GM19328 (cell line): ENCODE results near the gene LHFPL2.
A peak's percentile ranks its signal among the peaks of the same experiment; 100 is the strongest.
"Not testable (repeated sequence)": the region's sequence is repeated elsewhere in the genome, so short reads cannot be mapped to it uniquely, and the experiment has no call there.

Experiments used
- ATAC-seq: cut with Tn5 transposase; IDR thresholded peaks from one replicate; pipeline ENCODE4 v1.9.1; 2021; ENCODE audit warnings: mild to moderate bottlenecking, moderate library complexity; ENCODE audit not compliant: unreplicated experiment

LHFPL2 gene

GRCh38 chr5:78666975-78667374 lies 18.4 kb upstream of the LHFPL2 start:
- ATAC-seq: not testable (repeated sequence)

DNA sequence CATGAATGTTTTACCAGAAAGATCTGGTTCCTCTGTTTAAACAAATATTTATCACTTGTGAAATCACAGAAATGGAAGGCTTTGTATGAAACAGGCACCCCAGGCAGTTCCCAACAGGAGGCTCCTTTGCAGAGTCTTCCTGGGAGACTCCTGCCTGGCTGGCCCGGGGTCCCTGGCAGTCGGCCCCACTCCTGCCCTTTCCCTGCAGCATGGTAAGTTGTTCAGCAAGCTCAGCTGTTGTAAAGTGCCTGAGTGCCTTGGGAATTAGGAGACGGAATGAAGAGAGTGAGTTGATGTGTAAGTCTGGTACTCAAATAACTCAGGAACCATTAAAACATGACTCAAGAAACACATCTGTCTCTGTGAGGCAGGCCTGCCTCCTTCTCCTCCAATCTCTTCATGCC lies 17.5 kb upstream of the LHFPL2 start:
- ATAC-seq: no peak

- ATAC-seq: no peak
Measured at GRCh38 chr5:78665534-78665933, 17.0 kb upstream of the LHFPL2 start.

DNA sequence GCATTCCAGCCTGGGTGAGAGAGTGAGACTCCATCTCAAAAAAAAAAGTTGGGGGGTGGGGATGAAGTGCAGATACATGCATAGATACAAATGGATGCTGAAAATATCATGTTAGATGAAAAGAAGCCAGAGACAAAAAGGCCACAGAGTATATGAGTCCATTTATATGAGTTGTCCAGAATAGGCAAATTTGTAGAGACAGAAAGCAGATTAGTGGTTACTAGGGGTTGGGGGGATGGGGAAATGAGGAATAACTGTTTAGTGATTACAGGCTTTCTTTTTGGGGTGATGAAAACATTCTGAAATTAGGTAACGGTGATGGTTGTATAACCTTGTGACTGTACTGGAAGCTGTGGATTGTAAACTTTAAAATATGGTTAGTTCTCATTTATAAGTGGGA lies 13.8 kb upstream of the LHFPL2 start:
- no peak for ATAC-seq

- no peak for ATAC-seq
Measured at GRCh38 chr5:78661691-78662090, 13.1 kb upstream of the LHFPL2 start.

DNA sequence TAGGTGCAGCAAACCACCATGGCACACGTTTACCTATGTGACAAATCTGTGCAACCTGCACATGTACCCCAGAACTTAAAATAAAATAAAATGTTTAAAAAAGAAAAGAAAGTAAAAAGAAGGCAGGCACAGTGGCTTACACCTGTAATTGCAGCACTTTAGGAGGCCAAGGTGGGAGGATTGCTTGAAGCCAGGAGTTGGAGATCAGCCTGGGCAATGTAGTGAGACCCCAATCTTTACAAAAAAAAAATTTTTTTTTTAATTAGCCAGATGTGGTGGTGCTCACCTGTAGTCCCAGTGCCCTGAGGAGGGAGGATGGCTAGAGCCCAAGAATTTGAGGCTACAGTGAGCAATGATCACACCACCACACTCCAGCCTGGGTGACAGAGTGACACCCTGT lies 12.5 kb upstream of the LHFPL2 start:
- no peak for ATAC-seq

- no peak for ATAC-seq
Measured at GRCh38 chr5:78660401-78660800, 11.8 kb upstream of the LHFPL2 start.

DNA sequence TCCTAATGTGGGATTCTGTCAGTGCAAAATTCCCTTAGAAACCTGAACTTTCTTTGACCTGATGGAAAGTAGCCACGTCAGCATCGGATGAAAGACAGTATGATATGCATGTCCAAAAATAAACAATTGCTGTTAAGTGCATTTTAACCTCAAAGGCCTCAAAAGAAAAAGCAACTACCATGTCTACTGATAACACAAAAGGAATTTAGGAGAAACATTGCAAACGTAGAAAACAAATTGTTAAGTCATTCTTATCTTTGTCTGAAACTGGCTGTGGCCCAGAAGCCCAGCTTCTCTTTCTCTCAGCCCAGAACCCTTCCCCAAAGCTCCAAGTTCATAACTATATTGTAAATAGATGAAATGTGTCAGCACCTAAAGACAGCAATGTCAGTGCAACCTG lies 11.1 kb upstream of the LHFPL2 start:
- no peak for ATAC-seq

- ATAC-seq: no peak
Measured at GRCh38 chr5:78659114-78659513, 10.5 kb upstream of the LHFPL2 start.

GRCh38 chr5:78657201-78657600 lies 8.6 kb upstream of the LHFPL2 start:
- ATAC-seq: no peak

- ATAC-seq: no peak
Measured at GRCh38 chr5:78655746-78656290, 7.2 kb upstream of the LHFPL2 start.

DNA sequence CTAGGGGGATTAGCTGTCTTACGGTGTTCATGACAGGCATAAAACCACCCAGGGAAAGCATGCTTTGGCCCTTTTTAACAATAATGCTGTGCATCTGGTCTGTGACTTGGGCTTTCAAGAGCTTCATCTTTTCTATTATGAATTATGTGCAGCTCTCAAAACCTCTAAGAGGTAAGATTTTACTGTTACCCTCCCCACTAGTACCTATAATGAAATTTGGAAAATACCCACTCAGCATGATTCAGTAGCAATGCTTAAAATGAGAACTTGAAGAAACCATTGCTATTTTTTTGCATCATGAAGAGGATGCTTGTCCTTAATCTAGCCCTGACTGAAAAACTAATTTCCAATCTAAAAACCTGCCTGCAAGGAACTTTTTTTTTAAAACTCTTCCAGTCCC lies 5.8 kb upstream of the LHFPL2 start:
- no peak for ATAC-seq

- no peak for ATAC-seq
Measured at GRCh38 chr5:78653681-78654366, 5.3 kb upstream of the LHFPL2 start.

DNA sequence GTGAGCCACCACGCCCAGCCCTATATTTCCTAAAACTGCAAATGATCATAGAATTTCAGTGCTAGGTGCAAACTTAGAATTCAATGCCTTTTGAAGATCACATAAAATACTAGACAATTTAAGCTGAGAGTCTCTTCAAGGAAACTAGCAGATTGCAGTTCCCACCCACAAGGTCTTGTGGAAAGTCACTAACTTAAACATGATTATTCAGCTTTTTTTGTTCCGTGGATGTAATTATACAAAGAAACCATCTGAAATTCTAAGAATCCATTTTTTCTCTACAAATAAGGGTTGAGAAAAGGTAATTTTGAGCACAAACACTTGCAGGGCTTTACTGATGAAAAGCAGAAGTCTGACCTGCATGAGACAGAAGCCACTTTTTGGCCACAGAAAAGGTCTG lies 4.5 kb upstream of the LHFPL2 start:
- no peak for ATAC-seq

DNA sequence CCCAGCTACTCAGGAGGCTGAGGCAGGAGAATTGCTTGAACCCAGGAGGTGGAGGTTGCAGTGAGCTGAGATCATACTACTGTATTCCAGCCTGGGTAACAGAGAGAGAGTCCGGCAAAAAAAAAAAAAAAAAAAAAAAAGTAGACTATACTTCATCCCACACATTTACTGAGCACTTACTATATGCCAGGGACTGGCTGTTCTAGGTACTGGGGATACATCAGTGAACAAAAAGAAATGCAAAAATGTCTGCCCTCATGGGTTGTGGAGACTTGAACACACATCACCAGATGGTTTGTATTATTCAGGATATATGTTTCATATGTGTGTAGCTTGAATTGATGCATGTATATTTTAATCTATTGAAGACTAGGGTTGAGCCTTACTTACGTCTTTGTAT lies 2.9 kb upstream of the LHFPL2 start:
- no peak for ATAC-seq

- no peak for ATAC-seq
Measured at GRCh38 chr5:78650531-78650930, 2.0 kb upstream of the LHFPL2 start.

- ATAC-seq: no peak
Measured at GRCh38 chr5:78649861-78650496, 1.4 kb upstream of the LHFPL2 start.

GRCh38 chr5:78649211-78649695 lies 681 bp upstream of the LHFPL2 start:
- ATAC-seq: no peak

DNA sequence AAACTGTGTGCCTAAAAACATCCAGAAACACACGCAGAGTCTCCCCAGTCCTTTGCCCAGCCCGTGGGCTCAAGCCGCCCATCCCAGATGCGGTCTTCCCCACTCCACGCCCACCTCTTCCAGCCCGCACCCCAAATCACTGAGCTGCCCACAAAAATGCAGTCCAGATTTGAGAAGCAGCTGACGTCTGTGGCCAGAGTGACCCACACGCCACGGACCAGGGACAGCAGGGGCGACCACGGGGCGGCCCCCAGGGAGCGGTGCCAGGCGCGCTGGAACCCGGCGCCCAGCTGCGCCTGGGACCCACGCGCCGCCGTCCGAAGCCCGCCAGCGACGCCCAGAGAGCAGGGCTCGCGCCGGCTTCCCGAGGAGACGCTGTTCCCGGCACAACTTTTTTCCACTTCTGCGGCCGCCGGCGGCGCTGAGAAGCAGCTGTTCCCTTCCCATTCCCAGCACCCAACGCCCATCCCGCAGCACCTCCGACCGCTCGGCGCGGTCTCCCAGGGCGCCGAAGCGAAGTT lies 674 bp downstream of the LHFPL2 start:
- ATAC-seq: peak; percentile 34

DNA sequence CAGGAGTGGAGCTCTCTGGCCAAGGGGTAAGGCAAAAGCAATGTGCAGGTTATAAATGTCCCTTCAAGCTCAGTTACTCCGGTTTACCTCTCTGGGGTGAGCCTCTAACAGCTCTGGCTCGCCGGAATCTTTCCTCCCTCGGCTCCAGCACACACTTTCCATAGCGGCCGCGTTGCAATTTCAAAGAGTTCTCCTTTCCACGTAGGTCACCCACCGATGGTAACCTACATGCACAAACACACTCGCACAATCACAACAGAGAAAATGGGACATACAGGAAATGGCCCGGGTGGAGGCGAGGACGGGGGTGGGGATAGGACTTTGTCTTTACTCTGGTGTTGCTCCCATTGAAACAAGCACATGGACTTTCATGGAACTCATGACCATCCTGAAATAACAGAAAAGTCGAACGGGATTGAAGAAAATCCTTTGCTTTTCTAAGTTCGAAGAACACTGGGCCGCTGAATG lies 1.2 kb downstream of the LHFPL2 start:
- no peak for ATAC-seq

GRCh38 chr5:78644741-78645300 lies 3.8 kb downstream of the LHFPL2 start:
- no peak for ATAC-seq

- no peak for ATAC-seq
Measured at GRCh38 chr5:78644129-78644528, 4.4 kb downstream of the LHFPL2 start.
